ENCODE measurements around the gene ZSCAN10. TPM values are rescaled to one million over a fixed set of nuclear protein-coding genes. Genes with fewer than 3 reads are reported as not detected.

Gene ZSCAN10
- total RNA-seq = not detected in 2 replicates
- 0.08 TPM in 1 of 2 replicates, not detected in the other for polyA plus RNA-seq
- polyA plus RNA-seq (2011; cell fraction: cytosol; rRNA removed) = not detected in 2 replicates
- polyA plus RNA-seq (2011; cell fraction: nucleus; rRNA removed) = not detected in 2 replicates
- polyA plus RNA-seq (2012) = not detected in 2 replicates
- not detected in 2 replicates for polyA minus RNA-seq
- polyA minus RNA-seq (2011; cell fraction: cytosol; rRNA and poly(A)+ RNA removed) = not detected
- polyA minus RNA-seq (2011; cell fraction: nucleus; rRNA and poly(A)+ RNA removed) = not detected in 2 replicates
- not detected for Bru-seq, nascent RNA
- percentile 22 among the genes with signal in this experiment for BruChase-seq, experiment 1, labeled RNA remaining after a 6-hour chase
- BruChase-seq, experiment 2, labeled RNA remaining after a 2-hour chase = percentile 12 among the genes with signal in this experiment
- long read RNA-seq = 0 reads

DNA sequence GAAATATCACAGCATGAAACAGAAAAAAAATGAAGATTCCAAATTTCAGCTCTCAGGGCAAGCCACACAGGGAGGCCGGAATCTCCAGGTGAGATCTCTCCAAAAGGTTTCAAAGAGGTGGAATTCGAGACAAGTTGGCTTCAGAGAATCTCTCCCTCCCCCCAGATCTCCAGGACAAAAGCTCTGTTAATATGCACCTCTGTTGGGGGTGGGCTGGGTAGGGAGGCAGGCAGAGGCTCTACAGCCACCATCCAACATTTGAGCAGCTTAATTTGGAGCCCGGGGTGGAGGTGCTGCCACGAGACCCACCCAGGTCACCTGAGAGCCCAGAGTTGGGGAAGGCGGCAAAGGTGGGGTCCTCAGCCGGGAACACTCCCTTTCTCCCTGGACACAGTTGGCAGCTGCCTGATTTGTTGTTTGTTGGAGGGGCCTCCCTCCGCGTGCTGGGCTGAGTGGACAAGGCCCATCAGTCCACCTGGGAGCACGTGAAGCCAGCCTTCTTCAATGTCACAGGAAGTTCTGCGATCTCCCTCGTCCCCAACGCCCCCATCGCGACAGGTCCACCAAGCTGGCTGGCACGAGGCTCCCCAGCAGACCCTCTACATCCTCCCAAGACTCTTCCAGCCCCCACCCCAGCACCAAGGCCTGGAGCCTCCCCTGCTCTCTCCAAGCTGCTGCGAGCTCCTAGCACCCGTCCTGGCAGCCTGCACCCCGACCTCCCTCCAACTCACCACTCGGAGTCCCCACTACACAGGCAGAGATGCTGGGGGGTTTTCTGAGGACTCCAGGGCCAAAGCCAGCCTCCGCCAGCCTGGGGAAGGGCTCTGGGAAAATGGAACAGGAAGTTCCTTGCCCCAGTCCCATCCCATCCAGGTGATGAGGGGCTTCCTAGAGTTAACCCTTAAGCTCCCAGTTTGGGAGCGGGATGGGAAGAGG is at the start of gene ZSCAN10:
Gene ZSCAN10, minus strand, starts transcription at position 836 of the 936 bp plus-strand sequence. CDS start 6,357 bp downstream, outside the sequence.
- Histone ChIP-seq H3K9me1 (replicated peaks; ENCODE audit: control insufficient read depth, extremely low read depth, insufficient read depth, low read length) (no peaks in the 10 kb centered on the region), H3K36me3 (ENCODE audit: control insufficient read depth in 2 of 2, extremely low read depth in 1 of 2, insufficient read depth in 2 of 2, low read length in 2 of 2) (no peaks in the 10 kb centered on the region), H3K4me1 (ENCODE audit: control insufficient read depth, extremely low read depth, insufficient read depth, low read length) (peaks cover 26% of the 10 kb centered on the region), H3K9ac (replicated peaks; ENCODE audit: extremely low read depth, insufficient read depth, low read length) (no peak within 1 kb of the TSS), H3K4me3 (replicated peaks in 1 of 3; ENCODE audit: insufficient read depth in 1 of 3, low read depth in 1 of 3, low read length in 3 of 3) (no peak within 1 kb of the TSS), H2AFZ (ENCODE audit: low read depth, low read length) (peak within 1 kb of the TSS; percentile 45), H3K27me3 (ENCODE audit: control insufficient read depth in 2 of 2, insufficient read depth in 2 of 2, low read length in 2 of 2) (peaks cover 0 to 2% of the 10 kb centered on the region in 2 experiments), H4K20me1 (replicated peaks; ENCODE audit: control insufficient read depth, extremely low read depth, insufficient read depth, low read length) (no peaks in the 10 kb centered on the region), H3K79me2 (ENCODE audit: control insufficient read depth, insufficient read depth, low read length) (no peaks in the 10 kb centered on the region), H3K27ac (ENCODE audit: insufficient read depth, low read depth, low read length) (no peak within 1 kb of the TSS), H3K4me2 (ENCODE audit: insufficient read depth, low read length) (peak within 1 kb of the TSS; percentile 1), H3K9me3 (replicated peaks; ENCODE audit: control insufficient read depth, insufficient read depth, low read length) (no peaks in the 10 kb centered on the region)
- DNase-seq (ENCODE audit: low read depth, low spot score) (no peak), FAIRE-seq (no peak)
- ChIA-PET CTCF (interaction anchor here (0.6 to 4.8 kb wide), 10 partner anchors 10 to 416 kb away, joined by 3 to 49 read pairs (median 3); partner anchors contain the start of gene KCTD5), POLR2A (interaction anchor here (0.7 kb wide), 1 partner anchor 16 kb away, joined by 6 read pairs; no protein-coding TSS in a partner anchor)
- no TSS peak for BruUV-seq (replicated peaks)
- intact Hi-C loops (cut with micrococcal nuclease) (no loop called here), dilution Hi-C loops (cut with MboI; ENCODE audit: extremely low pct_ligation_motif_present, low sequenced_read_pairs) (no loop called here)
- TF ChIP-seq FOS (IDR thresholded peaks at IDR 0.05; ENCODE audit: borderline replicate concordance, insufficient read depth, low read length) (no peak), POLR2A (IDR thresholded peaks at IDR 0.05; ENCODE audit: low read depth, low read length) (no peak), MAX (IDR thresholded peaks at IDR 0.05; ENCODE audit: insufficient read depth, insufficient read length) (no peak), POLR2AphosphoS5 (IDR thresholded peaks at IDR 0.05; ENCODE audit: insufficient read depth, low read depth, low read length) (no peak), JUN (IDR thresholded peaks at IDR 0.05; ENCODE audit: borderline replicate concordance, insufficient read depth, insufficient read length, low read depth) (no peak), MYC (IDR thresholded peaks at IDR 0.05; ENCODE audit: low read depth, low read length) (no peak), EZH2 (IDR thresholded peaks at IDR 0.05; ENCODE audit: borderline replicate concordance, low read depth, low read length, severe bottlenecking) (no peak), GATA2 (IDR thresholded peaks at IDR 0.05; ENCODE audit: insufficient read depth, insufficient read length, low read depth, low read length) (no peak)
- TF ChIP-seq, protein P1, sequence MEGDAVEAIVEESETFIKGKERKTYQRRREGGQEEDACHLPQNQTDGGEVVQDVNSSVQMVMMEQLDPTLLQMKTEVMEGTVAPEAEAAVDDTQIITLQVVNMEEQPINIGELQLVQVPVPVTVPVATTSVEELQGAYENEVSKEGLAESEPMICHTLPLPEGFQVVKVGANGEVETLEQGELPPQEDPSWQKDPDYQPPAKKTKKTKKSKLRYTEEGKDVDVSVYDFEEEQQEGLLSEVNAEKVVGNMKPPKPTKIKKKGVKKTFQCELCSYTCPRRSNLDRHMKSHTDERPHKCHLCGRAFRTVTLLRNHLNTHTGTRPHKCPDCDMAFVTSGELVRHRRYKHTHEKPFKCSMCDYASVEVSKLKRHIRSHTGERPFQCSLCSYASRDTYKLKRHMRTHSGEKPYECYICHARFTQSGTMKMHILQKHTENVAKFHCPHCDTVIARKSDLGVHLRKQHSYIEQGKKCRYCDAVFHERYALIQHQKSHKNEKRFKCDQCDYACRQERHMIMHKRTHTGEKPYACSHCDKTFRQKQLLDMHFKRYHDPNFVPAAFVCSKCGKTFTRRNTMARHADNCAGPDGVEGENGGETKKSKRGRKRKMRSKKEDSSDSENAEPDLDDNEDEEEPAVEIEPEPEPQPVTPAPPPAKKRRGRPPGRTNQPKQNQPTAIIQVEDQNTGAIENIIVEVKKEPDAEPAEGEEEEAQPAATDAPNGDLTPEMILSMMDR (IDR thresholded peaks at IDR 0.05; ENCODE audit: extremely low read depth in 1 of 2, insufficient read depth in 1 of 2, low read depth in 1 of 2, low read length in 2 of 2) = no peak
